Thoracic aorta endothelial cell (primary cell): ENCODE results near the gene PRPF40B. TPM values are rescaled to one million over a fixed set of nuclear protein-coding genes. Genes with fewer than 3 reads are reported as not detected.

Source experiments
- small RNA-seq: library from RNA; depleted of rRNA; stranded (forward); fragments of <200 nt; gene quantifications from one replicate; pipeline ENCODE3, GENCODE V24; 2012
- total RNA-seq: library from RNA; depleted of rRNA; stranded (reverse); fragments of >200 nt; gene quantifications from 2 replicates; pipeline ENCODE4 v1.2.3, GENCODE V29; 2012

The PRPF40B gene
- total RNA-seq = 5.5 and 6.3 TPM in 2 replicates

GRCh38 chr12:49623142-49623904, at the start of gene PRPF40B:
TSS of gene PRPF40B (plus strand) at chr12:49623561. CDS start at chr12:49623591, 30 bp downstream.

GRCh38 chr12:49605539-49605938, 17.8 kb upstream of the PRPF40B start, which contains the start of gene FAM186B:
TSS of gene FAM186B (minus strand) at chr12:49605639. CDS start at chr12:49605477, 162 bp downstream.

Small RNAs within 50 kb of the gene (small RNA-seq; reads per million reads assigned to genes)
- gene HIGD1AP9 (not detected), gene POLR2KP1 (not detected), gene RNU6-834P (not detected)

Other genes starting within 250 kb of the PRPF40B start
- gene KCNH3, start 84.5 kb upstream of the PRPF40B start, total RNA-seq = 0.14 and 0.27 TPM in 2 replicates
- 66.4 and 70.8 TPM in 2 replicates for gene MCRS1, start 55.4 kb upstream of the PRPF40B start, total RNA-seq
- 0.27 and 0.43 TPM in 2 replicates for gene FAM186B, start 17.9 kb upstream of the PRPF40B start, total RNA-seq
- gene FMNL3, start 83.8 kb downstream of the PRPF40B start, total RNA-seq = 69.8 and 84.1 TPM in 2 replicates
- 402 and 473 TPM in 2 replicates for gene TMBIM6, start 118.0 kb downstream of the PRPF40B start, total RNA-seq
- 22.2 and 29.2 TPM in 2 replicates for gene NCKAP5L, start 204.9 kb downstream of the PRPF40B start, total RNA-seq
- 2.4 and 3.3 TPM in 2 replicates for gene BCDIN3D, start 219.5 kb downstream of the PRPF40B start, total RNA-seq